SK-N-SH treated with all-trans-retinoic acid at 6 μM for 48 hours (cell line): Measurements from ENCODE around the gene DNMT3A.

ENCODE experiments used
- TCF4 ChIP-seq: fragments of 250-450 bp; sonication (Bioruptor Pico); IDR thresholded peaks from 2 replicates; pipeline ENCODE4 v1.8.0; 2021; ENCODE audit warnings: mild to moderate bottlenecking, moderate library complexity, borderline replicate concordance
- ZC3H10 ChIP-seq: fragments of 250-450 bp; sonication (Bioruptor Pico); IDR thresholded peaks from 2 replicates; pipeline ENCODE4 v1.5.1; 2021; ENCODE audit warnings: mild to moderate bottlenecking, moderate library complexity
- TF ChIP-seq, protein P1 (sequence below): fragments of 250-450 bp; sonication (Bioruptor Pico); IDR thresholded peaks from 2 replicates; pipeline ENCODE4 v1.5.1; 2020; ENCODE audit warnings: low read depth, mild to moderate bottlenecking, moderate library complexity
- TF ChIP-seq, protein P2 (sequence below): fragments of 250-450 bp; sonication (Bioruptor Pico); IDR thresholded peaks from 2 replicates; pipeline ENCODE4 v1.5.0; 2020; ENCODE audit warnings: mild to moderate bottlenecking, moderate library complexity
- TF ChIP-seq, protein P3 (sequence below): fragments of 250-450 bp; sonication (Bioruptor Pico); IDR thresholded peaks from 2 replicates; pipeline ENCODE4 v1.8.0; 2020; ENCODE audit warnings: mild to moderate bottlenecking, moderate library complexity, borderline replicate concordance
- TF ChIP-seq, protein P4 (sequence below): fragments of 250-450 bp; sonication (Bioruptor Pico); IDR thresholded peaks from 2 replicates; pipeline ENCODE4 v1.8.0; 2021; ENCODE audit warnings: low read depth, mild to moderate bottlenecking, moderate library complexity, borderline replicate concordance

DNA sequence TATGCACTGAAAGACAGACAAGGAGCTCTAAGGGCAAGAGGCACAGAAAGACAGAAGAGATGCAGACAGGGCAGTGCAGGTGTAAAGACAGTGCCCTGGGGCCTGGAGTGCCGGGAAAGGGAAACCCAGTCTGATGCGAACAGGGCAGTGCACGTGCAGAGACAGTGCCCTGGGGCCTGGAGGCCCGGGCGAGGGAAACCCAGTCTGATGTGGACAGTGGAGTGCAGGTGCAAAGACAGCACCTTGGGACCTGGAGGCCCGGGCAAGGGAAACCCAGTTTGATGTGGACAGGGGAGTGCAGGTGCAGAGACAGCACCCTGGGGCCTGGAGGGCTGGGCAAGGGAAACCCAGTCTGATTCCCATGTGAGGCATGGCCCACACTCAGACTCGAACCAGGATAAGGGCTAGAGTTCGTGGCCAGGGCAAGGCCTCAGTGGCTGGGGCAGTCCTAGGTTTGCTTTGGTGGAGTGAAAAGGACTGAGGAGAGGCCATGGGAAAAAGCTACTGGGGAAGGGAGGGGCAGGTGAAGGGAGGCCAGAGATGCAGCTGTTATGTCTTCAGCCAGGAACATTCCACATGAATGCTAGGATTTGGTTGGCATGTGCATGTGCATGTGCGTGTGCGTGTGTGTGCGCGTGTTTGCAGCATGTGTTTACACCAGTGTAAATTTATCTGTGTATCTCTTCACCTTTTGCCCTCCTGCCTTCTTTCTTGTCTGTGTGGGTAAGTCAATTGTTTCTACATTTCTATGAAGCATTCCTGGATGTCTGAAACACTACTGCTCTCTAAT lies 39.1 kb upstream of the DNMT3A start:
- no peak for TF ChIP-seq ZC3H10 (CRISPR knock-in tag)
- TF ChIP-seq, protein P1, sequence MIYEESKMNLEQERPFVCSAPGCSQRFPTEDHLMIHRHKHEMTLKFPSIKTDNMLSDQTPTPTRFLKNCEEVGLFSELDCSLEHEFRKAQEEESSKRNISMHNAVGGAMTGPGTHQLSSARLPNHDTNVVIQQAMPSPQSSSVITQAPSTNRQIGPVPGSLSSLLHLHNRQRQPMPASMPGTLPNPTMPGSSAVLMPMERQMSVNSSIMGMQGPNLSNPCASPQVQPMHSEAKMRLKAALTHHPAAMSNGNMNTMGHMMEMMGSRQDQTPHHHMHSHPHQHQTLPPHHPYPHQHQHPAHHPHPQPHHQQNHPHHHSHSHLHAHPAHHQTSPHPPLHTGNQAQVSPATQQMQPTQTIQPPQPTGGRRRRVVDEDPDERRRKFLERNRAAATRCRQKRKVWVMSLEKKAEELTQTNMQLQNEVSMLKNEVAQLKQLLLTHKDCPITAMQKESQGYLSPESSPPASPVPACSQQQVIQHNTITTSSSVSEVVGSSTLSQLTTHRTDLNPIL (CRISPR knock-in tag) = no peak
- TF ChIP-seq TCF4 (CRISPR knock-in tag) = no peak
- TF ChIP-seq, protein P2, sequence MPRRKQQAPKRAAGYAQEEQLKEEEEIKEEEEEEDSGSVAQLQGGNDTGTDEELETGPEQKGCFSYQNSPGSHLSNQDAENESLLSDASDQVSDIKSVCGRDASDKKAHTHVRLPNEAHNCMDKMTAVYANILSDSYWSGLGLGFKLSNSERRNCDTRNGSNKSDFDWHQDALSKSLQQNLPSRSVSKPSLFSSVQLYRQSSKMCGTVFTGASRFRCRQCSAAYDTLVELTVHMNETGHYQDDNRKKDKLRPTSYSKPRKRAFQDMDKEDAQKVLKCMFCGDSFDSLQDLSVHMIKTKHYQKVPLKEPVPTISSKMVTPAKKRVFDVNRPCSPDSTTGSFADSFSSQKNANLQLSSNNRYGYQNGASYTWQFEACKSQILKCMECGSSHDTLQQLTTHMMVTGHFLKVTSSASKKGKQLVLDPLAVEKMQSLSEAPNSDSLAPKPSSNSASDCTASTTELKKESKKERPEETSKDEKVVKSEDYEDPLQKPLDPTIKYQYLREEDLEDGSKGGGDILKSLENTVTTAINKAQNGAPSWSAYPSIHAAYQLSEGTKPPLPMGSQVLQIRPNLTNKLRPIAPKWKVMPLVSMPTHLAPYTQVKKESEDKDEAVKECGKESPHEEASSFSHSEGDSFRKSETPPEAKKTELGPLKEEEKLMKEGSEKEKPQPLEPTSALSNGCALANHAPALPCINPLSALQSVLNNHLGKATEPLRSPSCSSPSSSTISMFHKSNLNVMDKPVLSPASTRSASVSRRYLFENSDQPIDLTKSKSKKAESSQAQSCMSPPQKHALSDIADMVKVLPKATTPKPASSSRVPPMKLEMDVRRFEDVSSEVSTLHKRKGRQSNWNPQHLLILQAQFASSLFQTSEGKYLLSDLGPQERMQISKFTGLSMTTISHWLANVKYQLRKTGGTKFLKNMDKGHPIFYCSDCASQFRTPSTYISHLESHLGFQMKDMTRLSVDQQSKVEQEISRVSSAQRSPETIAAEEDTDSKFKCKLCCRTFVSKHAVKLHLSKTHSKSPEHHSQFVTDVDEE (CRISPR knock-in tag) = no peak
- TF ChIP-seq, protein P3, sequence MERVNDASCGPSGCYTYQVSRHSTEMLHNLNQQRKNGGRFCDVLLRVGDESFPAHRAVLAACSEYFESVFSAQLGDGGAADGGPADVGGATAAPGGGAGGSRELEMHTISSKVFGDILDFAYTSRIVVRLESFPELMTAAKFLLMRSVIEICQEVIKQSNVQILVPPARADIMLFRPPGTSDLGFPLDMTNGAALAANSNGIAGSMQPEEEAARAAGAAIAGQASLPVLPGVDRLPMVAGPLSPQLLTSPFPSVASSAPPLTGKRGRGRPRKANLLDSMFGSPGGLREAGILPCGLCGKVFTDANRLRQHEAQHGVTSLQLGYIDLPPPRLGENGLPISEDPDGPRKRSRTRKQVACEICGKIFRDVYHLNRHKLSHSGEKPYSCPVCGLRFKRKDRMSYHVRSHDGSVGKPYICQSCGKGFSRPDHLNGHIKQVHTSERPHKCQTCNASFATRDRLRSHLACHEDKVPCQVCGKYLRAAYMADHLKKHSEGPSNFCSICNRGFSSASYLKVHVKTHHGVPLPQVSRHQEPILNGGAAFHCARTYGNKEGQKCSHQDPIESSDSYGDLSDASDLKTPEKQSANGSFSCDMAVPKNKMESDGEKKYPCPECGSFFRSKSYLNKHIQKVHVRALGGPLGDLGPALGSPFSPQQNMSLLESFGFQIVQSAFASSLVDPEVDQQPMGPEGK = no peak
- TF ChIP-seq, protein P4, sequence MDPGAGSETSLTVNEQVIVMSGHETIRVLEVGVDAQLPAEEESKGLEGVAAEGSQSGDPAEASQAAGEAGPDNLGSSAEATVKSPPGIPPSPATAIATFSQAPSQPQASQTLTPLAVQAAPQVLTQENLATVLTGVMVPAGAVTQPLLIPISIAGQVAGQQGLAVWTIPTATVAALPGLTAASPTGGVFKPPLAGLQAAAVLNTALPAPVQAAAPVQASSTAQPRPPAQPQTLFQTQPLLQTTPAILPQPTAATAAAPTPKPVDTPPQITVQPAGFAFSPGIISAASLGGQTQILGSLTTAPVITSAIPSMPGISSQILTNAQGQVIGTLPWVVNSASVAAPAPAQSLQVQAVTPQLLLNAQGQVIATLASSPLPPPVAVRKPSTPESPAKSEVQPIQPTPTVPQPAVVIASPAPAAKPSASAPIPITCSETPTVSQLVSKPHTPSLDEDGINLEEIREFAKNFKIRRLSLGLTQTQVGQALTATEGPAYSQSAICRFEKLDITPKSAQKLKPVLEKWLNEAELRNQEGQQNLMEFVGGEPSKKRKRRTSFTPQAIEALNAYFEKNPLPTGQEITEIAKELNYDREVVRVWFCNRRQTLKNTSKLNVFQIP (CRISPR knock-in tag) = no peak
